Liver (tissue), 3 donors: ENCODE measurements around the gene KDM5B.

ENCODE experiments used
- ATF3 ChIP-seq: IDR thresholded peaks from 2 replicates; pipeline ENCODE4 v1.6.1; 2016; ENCODE audit warnings: antibody characterized with exemption
- CTCF ChIP-seq: fragments of 150-350 bp; IDR thresholded peaks from 2 replicates; pipeline ENCODE4 v1.5.1; 2017; ENCODE audit warnings: improper control_type of control experiment, low read depth, low read length; ENCODE audit not compliant: missing input control
- GABPA ChIP-seq, 2 donors: IDR thresholded peaks in 1 of 2; conservative IDR thresholded peaks in 1 of 2; 2 replicates each; pipeline ENCODE4 v1.6.1; 2016; ENCODE audit warnings: antibody characterized with exemption in 2 of 2, mild to moderate bottlenecking in 1 of 2, moderate library complexity in 1 of 2
- JUND ChIP-seq, 2 donors: IDR thresholded peaks; 2 replicates each; pipeline ENCODE4 v1.6.1; 2016; ENCODE audit warnings: antibody characterized with exemption in 2 of 2
- RAD21 ChIP-seq, 2 donors: IDR thresholded peaks; 2 replicates each; pipeline ENCODE4 v1.6.1; 2016; ENCODE audit warnings: antibody characterized with exemption in 2 of 2, mild to moderate bottlenecking in 2 of 2
- RXRA ChIP-seq, 2 donors: IDR thresholded peaks; 2 replicates each; pipeline ENCODE4 v1.6.1; 2017 to 2018; ENCODE audit warnings: antibody characterized with exemption in 2 of 2, mild to moderate bottlenecking in 1 of 2
- SP1 ChIP-seq: IDR thresholded peaks from 2 replicates; pipeline ENCODE4 v1.6.1; 2018; ENCODE audit warnings: antibody characterized with exemption, mild to moderate bottlenecking
- TAF1 ChIP-seq: conservative IDR thresholded peaks from 2 replicates; pipeline ENCODE4 v1.6.1; 2016; ENCODE audit warnings: antibody characterized with exemption, mild to moderate bottlenecking
- YY1 ChIP-seq: IDR thresholded peaks from 2 replicates; pipeline ENCODE4 v1.6.1; 2016; ENCODE audit warnings: antibody characterized with exemption, mild to moderate bottlenecking
- TF ChIP-seq, protein P1 (sequence below): IDR thresholded peaks from 2 replicates; pipeline ENCODE4 v1.6.1; 2016; ENCODE audit warnings: antibody characterized with exemption, mild to moderate bottlenecking
- TF ChIP-seq, protein P2 (sequence below): IDR thresholded peaks from 2 replicates; pipeline ENCODE4 v1.6.1; 2016; ENCODE audit warnings: antibody characterized with exemption
- donor health status: healthy.
- donor health status: healthy.

- TF ChIP-seq RAD21 (IDR thresholded peaks at IDR 0.05) (no peak), CTCF (no peak), YY1 (no peak), JUND (IDR thresholded peaks at IDR 0.05) (no peak), SP1 (no peak), GABPA (IDR thresholded peaks at IDR 0.05 in 1 of 2, conservative IDR thresholded peaks at IDR 0.05 in 1 of 2) (no peak), RXRA (IDR thresholded peaks at IDR 0.05) (no peak), TAF1 (no peak), ATF3 (no peak)
- TF ChIP-seq, protein P1, sequence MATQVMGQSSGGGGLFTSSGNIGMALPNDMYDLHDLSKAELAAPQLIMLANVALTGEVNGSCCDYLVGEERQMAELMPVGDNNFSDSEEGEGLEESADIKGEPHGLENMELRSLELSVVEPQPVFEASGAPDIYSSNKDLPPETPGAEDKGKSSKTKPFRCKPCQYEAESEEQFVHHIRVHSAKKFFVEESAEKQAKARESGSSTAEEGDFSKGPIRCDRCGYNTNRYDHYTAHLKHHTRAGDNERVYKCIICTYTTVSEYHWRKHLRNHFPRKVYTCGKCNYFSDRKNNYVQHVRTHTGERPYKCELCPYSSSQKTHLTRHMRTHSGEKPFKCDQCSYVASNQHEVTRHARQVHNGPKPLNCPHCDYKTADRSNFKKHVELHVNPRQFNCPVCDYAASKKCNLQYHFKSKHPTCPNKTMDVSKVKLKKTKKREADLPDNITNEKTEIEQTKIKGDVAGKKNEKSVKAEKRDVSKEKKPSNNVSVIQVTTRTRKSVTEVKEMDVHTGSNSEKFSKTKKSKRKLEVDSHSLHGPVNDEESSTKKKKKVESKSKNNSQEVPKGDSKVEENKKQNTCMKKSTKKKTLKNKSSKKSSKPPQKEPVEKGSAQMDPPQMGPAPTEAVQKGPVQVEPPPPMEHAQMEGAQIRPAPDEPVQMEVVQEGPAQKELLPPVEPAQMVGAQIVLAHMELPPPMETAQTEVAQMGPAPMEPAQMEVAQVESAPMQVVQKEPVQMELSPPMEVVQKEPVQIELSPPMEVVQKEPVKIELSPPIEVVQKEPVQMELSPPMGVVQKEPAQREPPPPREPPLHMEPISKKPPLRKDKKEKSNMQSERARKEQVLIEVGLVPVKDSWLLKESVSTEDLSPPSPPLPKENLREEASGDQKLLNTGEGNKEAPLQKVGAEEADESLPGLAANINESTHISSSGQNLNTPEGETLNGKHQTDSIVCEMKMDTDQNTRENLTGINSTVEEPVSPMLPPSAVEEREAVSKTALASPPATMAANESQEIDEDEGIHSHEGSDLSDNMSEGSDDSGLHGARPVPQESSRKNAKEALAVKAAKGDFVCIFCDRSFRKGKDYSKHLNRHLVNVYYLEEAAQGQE, result no peak
- TF ChIP-seq, protein P2, sequence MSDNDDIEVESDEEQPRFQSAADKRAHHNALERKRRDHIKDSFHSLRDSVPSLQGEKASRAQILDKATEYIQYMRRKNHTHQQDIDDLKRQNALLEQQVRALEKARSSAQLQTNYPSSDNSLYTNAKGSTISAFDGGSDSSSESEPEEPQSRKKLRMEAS, result no peak
Measured at GRCh38 chr1:202791077-202791747, 17.0 kb downstream of the KDM5B start.
